Testis (tissue), 3 donors: ENCODE results near the gene HSD3B2. TPM values are rescaled to one million over a fixed set of nuclear protein-coding genes. Genes with fewer than 3 reads are reported as not detected.

Experiments used
- DNase-seq: peaks from one replicate; pipeline ENCODE4 v3.0.0-alpha.2; 2019
- H3K27ac ChIP-seq, 2 donors: fragments of 200-600 bp; sonication (generic); one replicate each; pipeline ENCODE4 v1.5.1; 2019
- H3K27me3 ChIP-seq: fragments of 200-600 bp; sonication (generic); one replicate; pipeline ENCODE4 v1.5.1; 2019
- H3K36me3 ChIP-seq: fragments of 200-600 bp; sonication (generic); one replicate; pipeline ENCODE4 v1.5.1; 2017; ENCODE audit warnings: low read depth; ENCODE audit errors: missing control alignments
- H3K4me1 ChIP-seq: fragments of 200-600 bp; sonication (generic); one replicate; pipeline ENCODE4 v1.5.1; 2019
- H3K4me3 ChIP-seq, 2 donors: fragments of 200-600 bp; sonication (generic); one replicate each; pipeline ENCODE4 v1.5.1; 2017 to 2019
- H3K9me3 ChIP-seq: fragments of 200-600 bp; sonication (generic); one replicate; pipeline ENCODE4 v1.5.1; 2017
- POLR2A ChIP-seq: fragments of 450-650 bp; IDR thresholded peaks from one replicate; pipeline ENCODE4 v1.6.1; 2017; ENCODE audit warnings: antibody characterized with exemption, mild to moderate bottlenecking, moderate library complexity
- WGBS, 2 donors: methylation state at CpG; one replicate each; pipeline ENCODE4 v1.1.5; 2018; 5-methylcytosine and 5-hydroxymethylcytosine counted together
- intact Hi-C: fragments of 100-400 bp; cut with DNase I; formaldehyde crosslinking; loops from one replicate; pipeline ENCODE4 v1.15.1; 2023; ENCODE audit warnings: low total_unique reads
- polyA plus RNA-seq: library from polyadenylated mRNA; stranded (reverse); fragments of 350-450 nt; fragmentation: Illumina TruSeq; extraction: RNeasy Lipid Tissue Mini Kit (QIAGEN cat#74804); gene quantifications from one replicate; pipeline ENCODE4 v1.2.3, GENCODE V29; 2014; ENCODE audit warnings: low read depth, low replicate concordance; ENCODE audit not compliant: insufficient read depth
- total RNA-seq, 2 donors: library from RNA; depleted of rRNA; stranded (reverse); fragments of >200 nt; gene quantifications; one replicate each; pipeline ENCODE4 v1.2.3, GENCODE V29; 2016
- TF ChIP-seq, protein P1 (sequence below), 3 experiments: fragments of 450-650 bp in 2 of 3; fragments of 200-600 bp in 1 of 3; sonication (generic) in 1 of 3; IDR thresholded peaks; one replicate each; pipeline ENCODE4 v1.5.1; 2016 to 2019; ENCODE audit warnings: antibody characterized with exemption in 3 of 3, mild to moderate bottlenecking in 2 of 3, moderate library complexity in 1 of 3

HSD3B2 gene
- total and polyA plus RNA-seq, 3 donors from 2014 or later: 0.19 to 3.1 (median 0.63) TPM

GRCh38 chr1:119370748-119371147 lies 44.2 kb upstream of the HSD3B2 start:
- no peak for DNase-seq
- intact Hi-C loops: no loop called here
- Histone ChIP-seq H3K36me3 (no peaks in the 10 kb centered on the region), H3K4me1 (peaks cover 10% of the 10 kb centered on the region), H3K9me3 (no peaks in the 10 kb centered on the region), H3K4me3 (no peak overlapping the region), H3K27me3 (no peaks in the 10 kb centered on the region), H3K27ac (no peak overlapping the region)
- WGBS, 2 donors: 83 to 92% methylated on average over 2 of the region's 2 CpGs
- no peak for TF ChIP-seq POLR2A
- TF ChIP-seq, protein P1, sequence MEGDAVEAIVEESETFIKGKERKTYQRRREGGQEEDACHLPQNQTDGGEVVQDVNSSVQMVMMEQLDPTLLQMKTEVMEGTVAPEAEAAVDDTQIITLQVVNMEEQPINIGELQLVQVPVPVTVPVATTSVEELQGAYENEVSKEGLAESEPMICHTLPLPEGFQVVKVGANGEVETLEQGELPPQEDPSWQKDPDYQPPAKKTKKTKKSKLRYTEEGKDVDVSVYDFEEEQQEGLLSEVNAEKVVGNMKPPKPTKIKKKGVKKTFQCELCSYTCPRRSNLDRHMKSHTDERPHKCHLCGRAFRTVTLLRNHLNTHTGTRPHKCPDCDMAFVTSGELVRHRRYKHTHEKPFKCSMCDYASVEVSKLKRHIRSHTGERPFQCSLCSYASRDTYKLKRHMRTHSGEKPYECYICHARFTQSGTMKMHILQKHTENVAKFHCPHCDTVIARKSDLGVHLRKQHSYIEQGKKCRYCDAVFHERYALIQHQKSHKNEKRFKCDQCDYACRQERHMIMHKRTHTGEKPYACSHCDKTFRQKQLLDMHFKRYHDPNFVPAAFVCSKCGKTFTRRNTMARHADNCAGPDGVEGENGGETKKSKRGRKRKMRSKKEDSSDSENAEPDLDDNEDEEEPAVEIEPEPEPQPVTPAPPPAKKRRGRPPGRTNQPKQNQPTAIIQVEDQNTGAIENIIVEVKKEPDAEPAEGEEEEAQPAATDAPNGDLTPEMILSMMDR (IDR thresholded peaks at IDR 0.05): no peak

DNA sequence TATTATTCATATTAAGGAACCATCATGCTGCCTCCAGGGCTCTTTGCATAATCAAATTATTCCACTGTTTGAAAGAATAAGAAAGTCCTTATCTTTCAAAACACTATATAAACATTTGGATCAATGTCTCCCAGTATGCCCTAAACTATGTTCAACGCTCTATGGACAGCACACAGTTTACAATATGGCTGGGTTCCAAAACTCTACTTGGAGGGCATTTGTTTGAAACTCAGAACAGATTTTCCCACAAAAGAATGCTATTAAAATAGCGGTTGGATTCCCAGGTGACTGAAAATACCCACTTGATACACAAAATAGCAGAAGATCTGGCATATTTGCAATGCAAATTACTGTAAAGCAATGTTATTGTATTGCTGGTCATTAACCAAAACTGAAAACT lies 43.1 kb upstream of the HSD3B2 start:
- intact Hi-C loops: no loop called here

GRCh38 chr1:119372503-119373086 lies 42.4 kb upstream of the HSD3B2 start:
- intact Hi-C loops: no loop called here
- WGBS, 2 donors: 41 to 45% methylated on average over 6 of the region's 6 CpGs
- peaks cover 10% of the 10 kb centered on the region for H3K4me1 ChIP-seq

More for the DNA sequence above, 43.1 kb upstream of the HSD3B2 start:
- Histone ChIP-seq H3K36me3 (no peaks in the 10 kb centered on the region), H3K4me1 (peaks cover 10% of the 10 kb centered on the region), H3K4me3 (no peak overlapping the region), H3K27ac (no peak overlapping the region), H3K27me3 (no peaks in the 10 kb centered on the region), H3K9me3 (no peaks in the 10 kb centered on the region)
- TF ChIP-seq, protein P1 (IDR thresholded peaks at IDR 0.05): no peak
- no peak for TF ChIP-seq POLR2A
- WGBS, 2 donors: 63 to 70% methylated on average over 2 of the region's 2 CpGs
- no peak for DNase-seq

DNA sequence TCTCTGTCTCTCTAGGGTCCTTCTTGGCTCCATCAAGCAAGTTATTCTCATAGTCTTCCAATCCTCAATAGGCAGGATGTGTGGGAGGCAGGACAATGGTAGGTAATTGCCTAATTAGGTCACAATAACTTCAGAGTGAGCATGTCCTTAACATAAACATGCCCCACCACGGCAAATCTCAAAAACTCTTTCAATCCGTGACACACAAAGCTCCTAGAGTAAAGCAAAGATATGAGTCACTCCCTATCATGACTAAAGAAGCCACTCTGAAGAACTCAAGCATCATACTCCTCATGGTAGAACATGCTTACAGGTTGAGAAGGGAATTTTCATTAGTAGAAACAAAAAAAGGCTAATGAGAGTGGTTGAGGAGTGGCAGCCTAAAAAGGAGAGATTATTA lies 41.5 kb upstream of the HSD3B2 start:
- 42 to 50% methylated on average over 2 of the region's 2 CpGs for WGBS, 2 donors
- no peaks in the 10 kb centered on the region for H3K36me3 ChIP-seq
- H3K4me1 ChIP-seq: peaks cover 10% of the 10 kb centered on the region
- no peak for DNase-seq
- no peak overlapping the region for H3K4me3 ChIP-seq
- no peaks in the 10 kb centered on the region for H3K27me3 ChIP-seq
- intact Hi-C loops: no loop called here
- no peaks in the 10 kb centered on the region for H3K9me3 ChIP-seq
- TF ChIP-seq POLR2A: no peak
- H3K27ac ChIP-seq: no peak overlapping the region

More at GRCh38 chr1:119372503-119373086, 42.4 kb upstream of the HSD3B2 start:
- TF ChIP-seq, protein P1 (IDR thresholded peaks at IDR 0.05): peak in 2 of 3 experiments; percentile 20 to 31
- no peak for TF ChIP-seq POLR2A
- Histone ChIP-seq H3K36me3 (no peaks in the 10 kb centered on the region), H3K27ac (no peak overlapping the region), H3K9me3 (no peaks in the 10 kb centered on the region), H3K27me3 (no peaks in the 10 kb centered on the region), H3K4me3 (no peak overlapping the region)
- DNase-seq: peak; percentile 77

DNA sequence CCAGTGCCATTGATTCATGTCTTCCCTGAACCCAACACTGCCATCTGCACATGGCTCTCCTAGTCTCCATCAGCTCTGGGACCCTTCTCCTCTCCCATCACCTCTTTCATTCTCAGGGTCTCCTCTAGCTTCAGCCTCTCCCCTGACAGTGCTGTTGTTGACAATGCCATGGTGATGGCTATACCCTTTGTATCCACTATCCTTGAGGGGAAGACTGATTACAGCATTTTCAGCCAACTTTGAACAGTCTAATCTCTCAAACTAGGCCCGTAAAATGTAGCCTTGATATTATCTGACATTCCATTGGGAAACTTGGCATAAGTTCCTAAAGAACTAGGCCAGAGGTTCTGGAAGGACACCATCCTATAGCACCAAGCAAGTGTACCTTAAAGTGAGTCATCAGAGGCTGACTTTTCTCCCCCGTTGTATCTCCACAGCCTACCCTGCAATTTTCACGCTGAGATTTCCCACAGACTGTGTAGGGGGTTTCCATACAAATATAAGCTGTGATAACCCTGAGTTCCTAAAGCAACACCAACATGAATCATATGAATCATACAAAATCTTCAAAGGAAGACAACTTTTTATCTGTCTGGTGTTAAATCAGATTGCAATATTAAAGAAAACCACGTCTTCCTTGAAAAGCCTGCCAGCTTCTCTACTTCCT lies 40.6 kb upstream of the HSD3B2 start:
- Histone ChIP-seq H3K36me3 (no peaks in the 10 kb centered on the region), H3K4me1 (peaks cover 10% of the 10 kb centered on the region), H3K4me3 (no peak overlapping the region), H3K27me3 (no peaks in the 10 kb centered on the region), H3K9me3 (no peaks in the 10 kb centered on the region), H3K27ac (no peak overlapping the region)
- TF ChIP-seq POLR2A: no peak
- TF ChIP-seq, protein P1 (IDR thresholded peaks at IDR 0.05): no peak
- intact Hi-C loops: no loop called here
- no peak for DNase-seq
- WGBS, 2 donors: 30 to 43% methylated on average over 4 of the region's 4 CpGs
